HepG2 (cell line): ENCODE data around the gene LYRM1. TPM values are rescaled to one million over a fixed set of nuclear protein-coding genes. Genes with fewer than 3 reads are reported as not detected.

ENCODE experiments used
- AGO2 ChIP-seq: fragments of 200-400 bp; formaldehyde crosslinking; optimal IDR thresholded peaks from 2 replicates; pipeline ENCODE3; 2017; ENCODE audit warnings: mild to moderate bottlenecking, low read depth, low read length, moderate library complexity
- ARID2 ChIP-seq: sonication (generic); formaldehyde crosslinking; IDR thresholded peaks from 2 replicates; pipeline ENCODE4 v1.8.1; 2022; ENCODE audit warnings: mild to moderate bottlenecking, missing genetic modification reagents, borderline replicate concordance
- ATF6 ChIP-seq: sonication (generic); formaldehyde crosslinking; conservative IDR thresholded peaks from 2 replicates; pipeline ENCODE4 v1.4.0; 2020; ENCODE audit warnings: missing genetic modification reagents
- ATM ChIP-seq: fragments of 450-650 bp; IDR thresholded peaks from 2 replicates; pipeline ENCODE4 v1.7.1; 2017; ENCODE audit warnings: mild to moderate bottlenecking, borderline replicate concordance
- ATRX ChIP-seq: sonication (generic); formaldehyde crosslinking; IDR thresholded peaks from 2 replicates; pipeline ENCODE4 v1.4.0; 2020; ENCODE audit warnings: missing genetic modification reagents, borderline replicate concordance
- BCL6 ChIP-seq: IDR thresholded peaks from 2 replicates; pipeline ENCODE4 v1.6.1; 2016; ENCODE audit warnings: missing genetic modification reagents, missing compliant biosample characterization
- CBX1 ChIP-seq: IDR thresholded peaks from one replicate; pipeline ENCODE4 v1.6.1; 2016; ENCODE audit warnings: antibody characterized with exemption, low read depth
- CHD2 ChIP-seq: IDR thresholded peaks from 2 replicates; pipeline ENCODE4 v1.6.1; 2011; ENCODE audit warnings: low read depth, low read length, improper control_type of control experiment
- ETV6 ChIP-seq: sonication (generic); formaldehyde crosslinking; conservative IDR thresholded peaks from 2 replicates; pipeline ENCODE4 v1.4.0; 2020; ENCODE audit warnings: missing genetic modification reagents
- HES4 ChIP-seq: sonication (generic); formaldehyde crosslinking; IDR thresholded peaks from 2 replicates; pipeline ENCODE4 v1.9.0; 2021; ENCODE audit warnings: mild to moderate bottlenecking, missing genetic modification reagents, borderline replicate concordance
- HOXD1 ChIP-seq: sonication (generic); formaldehyde crosslinking; IDR thresholded peaks from 2 replicates; pipeline ENCODE4 v1.5.0; 2020; ENCODE audit warnings: missing genetic modification reagents
- JUND ChIP-seq: sonication (generic); formaldehyde crosslinking; IDR thresholded peaks from 2 replicates; pipeline ENCODE4 v1.8.0; 2022; ENCODE audit warnings: mild to moderate bottlenecking, missing genetic modification reagents
- MAFF ChIP-seq: IDR thresholded peaks from 2 replicates; pipeline ENCODE4 v1.6.1; 2011; ENCODE audit warnings: low read depth, low read length, improper control_type of control experiment
- MNT ChIP-seq: fragments of 450-650 bp; IDR thresholded peaks from 2 replicates; pipeline ENCODE4 v1.6.1; 2016
- MTF2 ChIP-seq: sonication (generic); formaldehyde crosslinking; IDR thresholded peaks from 2 replicates; pipeline ENCODE4 v1.5.0; 2020; ENCODE audit warnings: missing genetic modification reagents, borderline replicate concordance
- NFYC ChIP-seq: IDR thresholded peaks from 2 replicates; pipeline ENCODE4 v1.6.1; 2016; ENCODE audit warnings: missing genetic modification reagents, missing compliant biosample characterization
- NR2F6 ChIP-seq, 2 experiments: IDR thresholded peaks; 2 replicates each; pipeline ENCODE4 v1.6.1; 2016; ENCODE audit warnings: antibody characterized with exemption in 1 of 2, mild to moderate bottlenecking in 1 of 2
- NRL ChIP-seq: sonication (generic); formaldehyde crosslinking; IDR thresholded peaks from 2 replicates; pipeline ENCODE4 v1.5.0; 2020; ENCODE audit warnings: missing genetic modification reagents, mild to moderate bottlenecking, moderate library complexity, borderline replicate concordance
- PAWR ChIP-seq: sonication (generic); formaldehyde crosslinking; IDR thresholded peaks from 2 replicates; pipeline ENCODE4 v1.4.0; 2020; ENCODE audit warnings: missing genetic modification reagents, mild to moderate bottlenecking, borderline replicate concordance
- PRPF4 ChIP-seq: fragments of 200-400 bp; formaldehyde crosslinking; IDR thresholded peaks from 2 replicates; pipeline ENCODE4 v1.6.1; 2016; ENCODE audit warnings: low read length, low read depth; ENCODE audit not compliant: poor library complexity, severe bottlenecking
- SNAPC2 ChIP-seq: sonication (generic); formaldehyde crosslinking; IDR thresholded peaks from 2 replicates; pipeline ENCODE4 v1.8.1; 2022; ENCODE audit warnings: mild to moderate bottlenecking, missing genetic modification reagents
- TSC22D2 ChIP-seq: sonication (generic); formaldehyde crosslinking; IDR thresholded peaks from 2 replicates; pipeline ENCODE4 v1.5.1; 2020; ENCODE audit warnings: missing genetic modification reagents, mild to moderate bottlenecking, borderline replicate concordance
- ZFX ChIP-seq: sonication (generic); formaldehyde crosslinking; IDR thresholded peaks from 2 replicates; pipeline ENCODE4 v1.4.0; 2020; ENCODE audit warnings: mild to moderate bottlenecking, low read depth, missing genetic modification reagents, moderate library complexity
- ZNF20 ChIP-seq: sonication (generic); formaldehyde crosslinking; IDR thresholded peaks from 2 replicates; pipeline ENCODE4 v1.4.0; 2020; ENCODE audit warnings: mild to moderate bottlenecking, moderate library complexity, missing genetic modification reagents
- ZNF260 ChIP-seq: sonication (generic); formaldehyde crosslinking; IDR thresholded peaks from 2 replicates; pipeline ENCODE4 v1.4.0; 2020; ENCODE audit warnings: missing genetic modification reagents, low read depth, mild to moderate bottlenecking, borderline replicate concordance
- ZNF629 ChIP-seq: sonication (generic); formaldehyde crosslinking; conservative IDR thresholded peaks from 2 replicates; pipeline ENCODE4 v1.5.0; 2020; ENCODE audit warnings: missing genetic modification reagents
- polyA plus RNA-seq, 8 experiments: library from polyadenylated mRNA; depleted of rRNA in 3 of 8; stranded (reverse) in 7 of 8; unstranded in 1 of 8; fragments of >200 nt; fragmentation: Illumina TruSeq in 4 of 8; extraction: Trizol in 4 of 8; gene quantifications; 2 replicates each; pipeline versions ENCODE4 v1.2.1 to v1.2.3, GENCODE V29; 2011 to 2016; ENCODE audit warnings: low read depth in 4 of 8, missing spikeins in 1 of 8, mixed read lengths in 1 of 8; ENCODE audit not compliant: insufficient read depth in 1 of 8
- total RNA-seq, 5 experiments: library from RNA; depleted of rRNA; stranded (reverse); fragments of >200 nt; fragmentation: Illumina TruSeq; extraction: Trizol; gene quantifications; 2 replicates each; pipeline ENCODE4 v1.2.3, GENCODE V29; 2016; ENCODE audit warnings: low read depth in 1 of 5

Gene LYRM1
- total and polyA plus RNA-seq, 2 of the 13 experiments (the other 11 are each of a cell fraction or from before 2014, with no cell fraction given), result 59.2 to 82.6 TPM

GRCh38 chr16:20901436-20902112, 1.0 kb downstream of the LYRM1 start (continued):
- TF ChIP-seq ATF6 (CRISPR knock-in tag) (no peak), NFYC (CRISPR knock-in tag) (0 out of 2 replicates have a peak, but pooled peaks have one; percentile 46), ZNF260 (CRISPR knock-in tag) (no peak), PAWR (CRISPR knock-in tag) (no peak), ZFX (CRISPR knock-in tag) (no peak), ZNF20 (CRISPR knock-in tag) (no peak), ARID2 (no peak), MAFF (no peak), JUND (CRISPR knock-in tag) (no peak), SNAPC2 (no peak), BCL6 (peak; percentile 24; the same call in 1 of the 2 replicates), ETV6 (CRISPR knock-in tag) (0 out of 2 replicates have a peak, but pooled peaks have one; percentile 12), HES4 (CRISPR knock-in tag) (no peak; the same call in 1 of the 2 replicates), ZNF629 (no peak), MNT (no peak), HOXD1 (CRISPR knock-in tag) (no peak), NR2F6 (IDR thresholded peaks at IDR 0.05) (no peak), NR2F6 (CRISPR knock-in tag; IDR thresholded peaks at IDR 0.05) (no peak), PRPF4 (peak; percentile 78), MTF2 (CRISPR knock-in tag) (no peak), NRL (CRISPR knock-in tag) (no peak), ATM (no peak), ATRX (CRISPR knock-in tag) (no peak), AGO2 (no peak), TSC22D2 (CRISPR knock-in tag) (0 out of 2 replicates have a peak, but pooled peaks have one; percentile 11), CBX1 (no peak), CHD2 (no peak)
